Measurements from ENCODE around the gene TOMM6.

The TOMM6 gene

GRCh38 chr6:41771058-41771983 is 16.2 kb upstream of the TOMM6 start:
- intact Hi-C loops (cut with micrococcal nuclease), result no loop called here
- Mint-ChIP-seq H3K36me3 (ENCODE audit: low read depth) (peaks cover 63% of the 10 kb centered on the region), H3K27me3 (no peaks in the 10 kb centered on the region), H3K4me1 (ENCODE audit: low read depth) (peaks cover under 1% of the 10 kb centered on the region), H3K4me3 (no peak overlapping the region), H3K27ac (peak overlapping the region; percentile 11), H3K9me3 (no peaks in the 10 kb centered on the region)

GRCh38 chr6:41774841-41775240 is 12.7 kb upstream of the TOMM6 start:
- Mint-ChIP-seq H3K27ac (no peak overlapping the region), H3K4me1 (ENCODE audit: low read depth) (peaks cover 32% of the 10 kb centered on the region), H3K36me3 (ENCODE audit: low read depth) (peaks cover 81% of the 10 kb centered on the region), H3K27me3 (no peaks in the 10 kb centered on the region), H3K9me3 (no peaks in the 10 kb centered on the region), H3K4me3 (no peak overlapping the region)
- intact Hi-C loops (cut with micrococcal nuclease), result loop anchor here (5.0 kb wide), 2 partner anchors 43 to 173 kb away; no protein-coding TSS in a partner anchor

- Mint-ChIP-seq H3K36me3 (ENCODE audit: low read depth) (peaks cover 80% of the 10 kb centered on the region), H3K27ac (no peak overlapping the region)
- intact Hi-C loops (cut with micrococcal nuclease), result loop anchor here (5.0 kb wide), 2 partner anchors 43 to 173 kb away; no protein-coding TSS in a partner anchor
Measured at GRCh38 chr6:41775293-41775882, 12.1 kb upstream of the TOMM6 start.

GRCh38 chr6:41777551-41778285 is 9.8 kb upstream of the TOMM6 start:
- peaks cover 57% of the 10 kb centered on the region for H3K36me3 Mint-ChIP-seq (ENCODE audit: low read depth)
- intact Hi-C loops (cut with micrococcal nuclease), result loop anchor here (2.0 to 5.0 kb wide), 3 partner anchors 45 to 175 kb away; no protein-coding TSS in a partner anchor
- peak overlapping the region; percentile 67 for H3K27ac Mint-ChIP-seq
- H3K9me3 Mint-ChIP-seq, result no peaks in the 10 kb centered on the region
- H3K4me1 Mint-ChIP-seq (ENCODE audit: low read depth), result peaks cover 46% of the 10 kb centered on the region
- no peak overlapping the region for H3K4me3 Mint-ChIP-seq
- peaks cover 1% of the 10 kb centered on the region for H3K27me3 Mint-ChIP-seq

More at GRCh38 chr6:41775293-41775882, 12.1 kb upstream of the TOMM6 start:
- H3K27me3 Mint-ChIP-seq, result no peaks in the 10 kb centered on the region
- no peaks in the 10 kb centered on the region for H3K9me3 Mint-ChIP-seq
- H3K4me1 Mint-ChIP-seq (ENCODE audit: low read depth), result peaks cover 32% of the 10 kb centered on the region
- H3K4me3 Mint-ChIP-seq, result no peak overlapping the region

- Mint-ChIP-seq H3K27ac (peak overlapping the region; percentile 74), H3K27me3 (peaks cover 1% of the 10 kb centered on the region), H3K36me3 (ENCODE audit: low read depth) (peaks cover 45% of the 10 kb centered on the region), H3K4me3 (peak overlapping the region; percentile 84), H3K4me1 (ENCODE audit: low read depth) (peaks cover 51% of the 10 kb centered on the region), H3K9me3 (no peaks in the 10 kb centered on the region)
- intact Hi-C loops (cut with micrococcal nuclease), result loop anchor here (2.0 to 5.0 kb wide), 3 partner anchors 47 to 177 kb away; no protein-coding TSS in a partner anchor
Measured at GRCh38 chr6:41778895-41779294, 8.6 kb upstream of the TOMM6 start.

DNA sequence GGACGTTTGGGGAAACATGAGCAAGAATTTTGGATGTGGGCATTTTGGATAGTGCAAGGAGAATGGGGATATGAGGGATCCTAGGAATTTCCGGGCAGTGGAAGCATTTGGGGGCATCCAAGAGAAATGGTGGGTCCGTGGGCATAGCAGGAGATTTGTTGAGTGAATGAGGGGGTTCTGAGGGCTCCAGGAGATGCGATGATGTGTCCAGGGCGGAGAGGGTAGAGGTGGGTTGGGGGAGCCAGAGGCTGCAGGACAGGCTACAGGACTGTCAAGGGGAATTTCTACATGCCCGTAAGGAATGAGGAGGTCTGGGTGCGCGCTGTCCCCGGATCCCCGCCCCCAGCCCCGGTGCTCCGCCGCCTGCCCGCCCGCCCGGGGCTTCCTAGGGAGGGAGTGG is 8.2 kb upstream of the TOMM6 start:
- H3K4me1 Mint-ChIP-seq (ENCODE audit: low read depth), result peaks cover 56% of the 10 kb centered on the region
- peaks cover 40% of the 10 kb centered on the region for H3K36me3 Mint-ChIP-seq (ENCODE audit: low read depth)
- no peaks in the 10 kb centered on the region for H3K9me3 Mint-ChIP-seq
- H3K27me3 Mint-ChIP-seq, result peaks cover 1% of the 10 kb centered on the region
- H3K4me3 Mint-ChIP-seq, result peak overlapping the region; percentile 84
- H3K27ac Mint-ChIP-seq, result peak overlapping the region; percentile 74
- intact Hi-C loops (cut with micrococcal nuclease), result loop anchor here (2.0 to 5.0 kb wide), 3 partner anchors 47 to 177 kb away; no protein-coding TSS in a partner anchor

- H3K36me3 Mint-ChIP-seq (ENCODE audit: low read depth), result peaks cover 34% of the 10 kb centered on the region
- H3K4me1 Mint-ChIP-seq (ENCODE audit: low read depth), result peaks cover 62% of the 10 kb centered on the region
- peaks cover 1% of the 10 kb centered on the region for H3K27me3 Mint-ChIP-seq
- H3K27ac Mint-ChIP-seq, result peak within 1 kb of the TSS; percentile 74
- peak within 1 kb of the TSS; percentile 84 for H3K4me3 Mint-ChIP-seq
- H3K9me3 Mint-ChIP-seq, result no peaks in the 10 kb centered on the region
- intact Hi-C loops (cut with micrococcal nuclease), result loop anchor here (1.0 to 5.0 kb wide), 5 partner anchors 48 to 264 kb away; partner anchors contain the start of gene CCND3
Measured at GRCh38 chr6:41779788-41780550, 7.5 kb upstream of the TOMM6 start, which contains the start of gene FRS3. FRS3 (minus strand) TSS chr6:41779900; CDS start chr6:41776987, 2,913 bp downstream.

DNA sequence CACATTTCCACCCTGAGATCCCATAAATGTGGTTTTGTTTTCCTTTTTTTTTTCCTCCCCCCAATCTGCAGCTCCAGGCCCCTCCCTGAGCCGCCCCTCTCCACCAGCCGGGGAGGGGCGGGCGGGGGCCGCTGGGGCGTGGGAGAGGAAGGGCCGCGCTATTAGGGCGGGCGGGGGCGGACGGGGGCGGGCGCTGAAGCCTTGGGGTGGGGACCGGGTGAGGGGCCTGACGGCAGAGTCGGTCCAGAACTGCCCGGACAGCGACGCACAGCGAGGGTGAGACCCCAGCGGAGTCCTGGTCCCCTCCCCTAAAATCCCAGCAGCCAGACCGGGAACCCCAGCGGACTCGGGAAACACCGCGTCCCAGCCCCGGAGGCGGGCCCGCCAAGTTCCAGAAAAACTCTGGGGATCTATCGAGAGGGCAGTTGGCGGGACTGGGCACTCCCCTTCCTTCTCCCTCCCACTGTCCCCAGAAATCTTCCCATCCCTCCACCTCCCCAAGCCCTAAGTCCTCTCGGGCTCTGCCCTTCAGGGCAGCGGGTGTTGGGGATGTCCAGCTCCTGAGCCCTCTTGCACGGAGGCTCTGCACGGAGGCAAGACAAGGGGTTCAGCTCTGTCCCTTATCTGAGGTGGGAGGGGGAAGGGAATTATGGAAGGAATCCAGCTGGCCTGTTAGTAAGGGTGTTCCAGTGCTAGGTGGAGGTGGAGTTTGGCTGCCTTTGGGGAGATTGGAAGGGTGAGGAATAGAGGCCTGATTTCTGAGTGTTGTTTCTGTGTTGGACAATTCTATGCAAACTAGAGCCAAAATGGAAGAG is 6.7 kb upstream of the TOMM6 start, which contains the start of gene PRICKLE4:
PRICKLE4 (plus strand) TSS at position 232 of the 815 bp plus-strand sequence. CDS start 2,692 bp downstream, outside the sequence.
- no peaks in the 10 kb centered on the region for H3K9me3 Mint-ChIP-seq
- H3K27me3 Mint-ChIP-seq, result peaks cover 1% of the 10 kb centered on the region
- H3K4me3 Mint-ChIP-seq, result peak within 1 kb of the TSS; percentile 84
- intact Hi-C loops (cut with micrococcal nuclease), result loop anchor here (1.0 to 5.0 kb wide), 2 partner anchors 162 to 264 kb away; partner anchors contain the start of gene CCND3
- peaks cover 28% of the 10 kb centered on the region for H3K36me3 Mint-ChIP-seq (ENCODE audit: low read depth)
- H3K27ac Mint-ChIP-seq, result peak within 1 kb of the TSS; percentile 74
- peaks cover 70% of the 10 kb centered on the region for H3K4me1 Mint-ChIP-seq (ENCODE audit: low read depth)

DNA sequence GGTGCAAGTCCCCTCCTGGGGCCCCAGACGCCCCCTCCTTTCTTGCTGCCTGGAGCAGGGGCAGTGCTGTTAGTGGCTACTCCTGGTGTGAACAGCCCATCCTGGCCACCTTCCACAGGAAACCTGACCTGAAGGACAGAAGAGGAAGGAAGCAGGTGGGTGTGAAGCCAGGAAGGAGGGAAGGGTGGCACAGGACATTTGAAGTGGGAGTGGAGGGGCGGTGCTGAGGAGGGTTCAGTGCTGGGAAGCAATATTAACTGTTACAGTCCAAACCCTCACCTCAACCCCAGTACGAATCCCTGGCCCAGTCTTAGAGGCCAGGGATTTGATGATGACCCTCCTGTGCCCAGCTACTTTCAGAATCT is 6.1 kb upstream of the TOMM6 start:
- intact Hi-C loops (cut with micrococcal nuclease), result loop anchor here (5.0 kb wide), 1 partner anchor 161 kb away; the partner anchor contains the start of gene CCND3
- H3K27me3 Mint-ChIP-seq, result peaks cover 1% of the 10 kb centered on the region
- peak overlapping the region; percentile 4 for H3K4me3 Mint-ChIP-seq
- no peaks in the 10 kb centered on the region for H3K9me3 Mint-ChIP-seq
- peaks cover 26% of the 10 kb centered on the region for H3K36me3 Mint-ChIP-seq (ENCODE audit: low read depth)
- peak overlapping the region; percentile 74 for H3K27ac Mint-ChIP-seq
- H3K4me1 Mint-ChIP-seq (ENCODE audit: low read depth), result peaks cover 75% of the 10 kb centered on the region

GRCh38 chr6:41783106-41783780 is 4.3 kb upstream of the TOMM6 start:
- Mint-ChIP-seq H3K9me3 (no peaks in the 10 kb centered on the region), H3K4me1 (ENCODE audit: low read depth) (peaks cover 57% of the 10 kb centered on the region)

GRCh38 chr6:41784581-41785171 is 2.8 kb upstream of the TOMM6 start:
- Mint-ChIP-seq H3K27ac (peak overlapping the region; percentile 96), H3K9me3 (no peaks in the 10 kb centered on the region), H3K27me3 (peaks cover 1% of the 10 kb centered on the region), H3K4me3 (peak overlapping the region; percentile 32), H3K36me3 (ENCODE audit: low read depth) (peaks cover 32% of the 10 kb centered on the region), H3K4me1 (ENCODE audit: low read depth) (peaks cover 55% of the 10 kb centered on the region)
- intact Hi-C loops (cut with micrococcal nuclease), result loop anchor here (5.0 kb wide), 3 partner anchors 113 to 778 kb away; partner anchors contain the start of genes CCND3, UBR2 and USP49

More at GRCh38 chr6:41783106-41783780, 4.3 kb upstream of the TOMM6 start:
- peaks cover 29% of the 10 kb centered on the region for H3K36me3 Mint-ChIP-seq (ENCODE audit: low read depth)
- H3K27me3 Mint-ChIP-seq, result peaks cover 1% of the 10 kb centered on the region
- intact Hi-C loops (cut with micrococcal nuclease), result loop anchor here (5.0 kb wide), 1 partner anchor 159 kb away; the partner anchor contains the start of gene CCND3
- H3K27ac Mint-ChIP-seq, result peak overlapping the region; percentile 96
- no peak overlapping the region for H3K4me3 Mint-ChIP-seq

Measured in dendritic cell treated with granulocyte-macrophage colony-stimulating factor and Interleukin-4, amounts not matched to agents 40 ng/mL and 50 ng/mL, for 4 days (primary cell).